ENCODE data around the gene FHL2.

GRCh38 chr2:105402809-105403208, 4.0 kb upstream of the FHL2 start:
- no peak for TF ChIP-seq POLR2A (IDR thresholded peaks at IDR 0.05; ENCODE audit: low read length)
- TF ChIP-seq GATA1 (IDR thresholded peaks at IDR 0.05; ENCODE audit: low read depth, low read length), result no peak

All from erythroblast (primary cell).